GOT3 (cell line): ENCODE data around the gene KRTAP9-8.
"Not testable (repeated sequence)": the region's sequence is repeated elsewhere in the genome, so short reads cannot be mapped to it uniquely, and the experiment has no call there.

Experiments
- DNase-seq: peaks from one replicate; lab custom pipeline; 2025; ENCODE audit warnings: mixed read lengths; lab: John Stamatoyannopoulos, UW

The KRTAP9-8 gene

GRCh38 chr17:41237949-41238437 lies at the start of gene KRTAP9-8:
Gene KRTAP9-8 (plus strand): TSS chr17:41237999. CDS start chr17:41238052, 53 bp downstream.
- not testable (repeated sequence) for DNase-seq

DNA sequence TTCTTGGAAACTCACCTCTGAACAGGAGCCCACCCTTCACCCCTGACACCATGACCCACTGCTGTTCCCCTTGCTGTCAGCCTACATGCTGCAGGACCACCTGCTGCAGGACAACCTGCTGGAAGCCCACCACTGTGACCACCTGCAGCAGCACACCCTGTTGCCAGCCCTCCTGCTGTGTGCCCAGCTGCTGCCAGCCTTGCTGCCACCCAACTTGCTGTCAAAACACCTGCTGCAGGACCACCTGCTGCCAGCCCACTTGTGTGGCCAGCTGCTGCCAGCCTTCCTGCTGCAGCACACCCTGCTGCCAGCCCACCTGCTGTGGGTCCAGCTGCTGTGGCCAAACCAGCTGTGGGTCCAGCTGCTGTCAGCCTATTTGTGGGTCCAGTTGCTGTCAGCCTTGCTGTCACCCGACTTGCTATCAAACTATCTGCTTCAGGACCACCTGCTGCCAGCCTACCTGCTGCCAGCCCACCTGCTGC lies 47.9 kb upstream of the KRTAP9-8 start, which contains the start of gene KRTAP9-1:
Gene KRTAP9-1, plus strand, starts transcription at position 51 of the 482 bp plus-strand sequence. Its CDS starts 0 bp downstream, at position 51.
- DNase-seq = not testable (repeated sequence)

DNA sequence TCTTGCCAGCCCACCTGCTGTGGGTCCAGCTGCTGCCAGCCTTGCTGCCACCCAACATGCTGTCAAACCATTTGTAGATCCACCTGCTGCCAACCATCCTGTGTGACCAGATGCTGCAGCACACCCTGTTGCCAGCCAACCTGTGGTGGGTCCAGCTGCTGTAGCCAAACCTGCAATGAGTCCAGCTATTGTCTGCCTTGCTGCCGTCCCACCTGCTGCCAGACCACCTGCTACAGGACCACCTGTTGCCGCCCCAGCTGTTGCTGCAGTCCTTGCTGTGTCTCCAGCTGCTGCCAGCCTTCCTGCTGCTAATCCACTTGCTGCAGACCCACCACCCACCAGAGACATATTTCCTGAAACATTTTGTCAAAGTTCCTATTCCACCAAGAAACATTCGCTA lies 47.5 kb upstream of the KRTAP9-8 start:
- no peak for DNase-seq

GRCh38 chr17:41196068-41196467 lies 41.7 kb upstream of the KRTAP9-8 start:
- no peak for DNase-seq

- no peak for DNase-seq
Observed at GRCh38 chr17:41199421-41200078, 38.2 kb upstream of the KRTAP9-8 start.

GRCh38 chr17:41211845-41212466 lies 25.8 kb upstream of the KRTAP9-8 start:
- no peak for DNase-seq

DNA sequence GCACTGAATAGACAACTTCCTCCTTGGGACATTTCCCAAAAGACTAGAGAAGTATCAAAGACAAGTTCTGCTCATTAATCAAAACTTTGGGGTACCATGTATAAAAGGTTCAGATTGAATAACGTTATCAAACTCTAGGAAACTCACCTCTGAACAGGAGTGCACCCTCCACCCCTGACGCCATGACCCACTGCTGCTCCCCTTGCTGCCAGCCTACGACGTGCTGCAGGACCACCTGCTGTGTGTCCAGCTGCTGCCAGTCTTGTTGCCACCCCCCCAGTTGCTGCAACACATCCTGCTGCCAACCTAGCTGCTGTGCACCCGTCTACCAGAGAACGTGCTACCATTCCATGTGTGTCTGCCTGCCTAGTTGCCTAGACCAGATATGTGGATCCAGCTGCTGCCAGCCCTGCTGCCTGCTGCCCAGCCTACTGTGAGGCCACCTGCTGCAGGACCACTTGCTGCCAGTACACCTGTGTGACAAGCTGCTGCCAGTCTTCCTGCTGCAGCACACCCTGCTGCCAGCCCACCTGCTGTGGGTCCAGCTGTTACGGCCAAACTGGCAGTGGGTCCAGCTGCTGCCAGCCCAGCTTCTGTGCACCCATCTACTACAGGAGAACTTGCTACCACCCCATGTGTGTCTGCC lies 25.2 kb upstream of the KRTAP9-8 start:
- DNase-seq = no peak

DNA sequence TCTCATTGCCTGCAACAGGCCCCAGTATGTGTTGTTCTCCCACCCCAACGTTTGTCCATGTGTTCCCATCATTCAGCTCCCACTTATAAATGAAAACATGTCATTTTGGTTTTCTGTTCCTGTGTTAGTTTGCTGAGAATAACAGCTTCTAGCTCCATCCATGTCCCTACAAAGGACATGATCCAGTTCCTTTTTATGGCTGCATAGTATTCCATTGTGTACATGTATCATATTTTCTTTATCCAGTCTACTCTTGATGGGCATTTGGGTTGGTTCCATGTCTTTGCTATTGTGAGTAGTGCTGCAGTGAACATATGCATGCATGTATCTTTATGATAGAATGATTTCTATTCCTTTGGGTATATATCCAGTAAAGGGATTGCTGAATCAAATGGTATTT lies 22.1 kb upstream of the KRTAP9-8 start:
- no peak for DNase-seq

GRCh38 chr17:41223821-41224220 lies 14.0 kb upstream of the KRTAP9-8 start:
- no peak for DNase-seq

DNA sequence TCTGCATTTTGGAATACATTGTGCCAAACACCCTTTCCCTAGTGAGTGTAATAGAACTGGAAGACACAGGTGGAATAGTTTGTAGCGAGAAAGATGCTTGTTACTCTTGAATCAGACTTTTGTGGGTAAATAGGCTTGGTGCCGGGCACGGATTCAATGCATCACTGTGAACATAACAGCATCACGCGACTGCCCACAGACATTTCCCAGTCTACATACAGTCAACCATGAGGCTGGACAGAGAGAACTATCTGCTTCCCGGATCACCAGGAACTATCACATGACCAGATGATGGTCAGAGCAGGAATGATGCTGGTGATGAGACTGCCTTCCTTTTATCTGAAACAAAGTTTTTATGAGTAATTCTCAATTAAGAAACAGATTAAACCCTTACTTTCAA lies 11.7 kb upstream of the KRTAP9-8 start:
- DNase-seq = no peak

- not testable (repeated sequence) for DNase-seq
Observed at GRCh38 chr17:41226598-41227095, 11.2 kb upstream of the KRTAP9-8 start, which contains the start of gene KRTAP9-2. Gene KRTAP9-2 (plus strand): TSS chr17:41226648. CDS start chr17:41226655, 7 bp downstream.

DNA sequence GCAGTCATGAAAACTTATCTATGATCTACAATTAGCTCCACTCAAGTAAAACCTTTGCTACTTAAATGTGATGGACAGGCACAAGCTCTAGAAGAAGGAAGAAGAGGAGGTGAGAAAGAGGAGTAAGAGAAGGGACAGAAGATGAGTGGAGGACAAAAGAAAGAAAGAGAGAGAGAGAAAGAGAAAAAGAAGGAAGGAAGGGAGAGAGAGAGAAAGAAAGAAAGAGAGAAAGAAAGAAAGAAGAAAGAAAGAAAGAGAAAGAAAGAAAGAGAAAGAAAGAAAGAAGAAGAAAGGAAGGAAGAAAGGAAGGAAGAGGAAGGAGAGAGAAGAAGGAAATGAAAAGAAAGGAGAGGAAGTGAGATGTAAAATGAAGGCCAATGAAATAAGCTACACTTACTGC lies 7.7 kb upstream of the KRTAP9-8 start:
- DNase-seq = no peak

DNA sequence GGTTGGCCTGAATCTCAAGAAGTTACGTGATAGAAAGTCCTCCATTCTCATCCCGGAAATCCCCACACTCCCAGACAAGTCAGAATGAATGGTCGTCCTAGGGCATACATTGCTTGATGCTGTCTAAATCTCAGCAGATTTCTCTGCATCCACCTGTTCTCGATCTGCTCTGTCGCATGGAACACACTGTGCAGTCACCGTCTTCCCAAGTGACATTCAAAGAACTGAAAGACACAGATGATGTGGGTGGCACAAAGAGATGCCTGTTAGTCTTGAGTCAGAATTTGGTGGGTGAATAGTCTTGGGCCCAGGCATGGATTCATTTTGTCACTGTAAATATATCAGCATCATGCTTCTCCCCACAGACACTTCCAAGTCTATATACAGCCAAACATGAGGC lies 6.1 kb upstream of the KRTAP9-8 start:
- DNase-seq = no peak

DNA sequence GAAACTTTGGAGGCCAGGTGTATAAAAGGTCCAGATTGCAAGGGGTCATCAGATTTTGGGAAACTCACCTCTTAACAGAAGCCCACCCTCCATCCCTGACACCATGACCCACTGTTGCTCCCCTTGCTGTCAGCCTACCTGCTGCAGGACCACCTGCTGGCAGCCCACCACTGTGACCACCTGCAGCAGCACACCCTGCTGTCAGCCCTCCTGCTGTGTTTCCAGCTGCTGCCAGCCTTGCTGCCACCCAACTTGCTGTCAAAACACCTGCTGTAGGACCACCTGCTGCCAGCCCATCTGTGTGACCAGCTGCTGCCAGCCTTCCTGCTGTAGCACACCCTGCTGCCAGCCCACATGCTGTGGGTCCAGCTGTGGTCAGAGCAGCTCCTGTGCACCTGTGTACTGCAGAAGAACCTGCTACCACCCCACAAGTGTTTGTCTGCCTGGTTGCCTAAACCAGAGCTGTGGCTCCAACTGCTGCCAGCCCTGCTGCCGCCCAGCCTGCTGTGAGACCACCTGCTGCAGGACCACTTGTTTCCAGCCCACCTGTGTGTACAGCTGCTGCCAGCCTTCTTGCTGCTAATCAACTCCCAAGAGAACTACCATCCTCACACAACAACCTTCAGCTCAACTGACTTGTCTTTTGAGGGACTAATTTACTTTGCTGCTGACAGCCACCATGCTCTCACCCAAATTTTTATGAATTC lies 5.2 kb upstream of the KRTAP9-8 start, which contains the start of gene KRTAP9-3:
Gene KRTAP9-3, plus strand, starts transcription at position 51 of the 707 bp plus-strand sequence. Its CDS starts 53 bp downstream, at position 104.
- DNase-seq = not testable (repeated sequence)

GRCh38 chr17:41237116-41237515 lies 683 bp upstream of the KRTAP9-8 start:
- DNase-seq = not testable (repeated sequence)

DNA sequence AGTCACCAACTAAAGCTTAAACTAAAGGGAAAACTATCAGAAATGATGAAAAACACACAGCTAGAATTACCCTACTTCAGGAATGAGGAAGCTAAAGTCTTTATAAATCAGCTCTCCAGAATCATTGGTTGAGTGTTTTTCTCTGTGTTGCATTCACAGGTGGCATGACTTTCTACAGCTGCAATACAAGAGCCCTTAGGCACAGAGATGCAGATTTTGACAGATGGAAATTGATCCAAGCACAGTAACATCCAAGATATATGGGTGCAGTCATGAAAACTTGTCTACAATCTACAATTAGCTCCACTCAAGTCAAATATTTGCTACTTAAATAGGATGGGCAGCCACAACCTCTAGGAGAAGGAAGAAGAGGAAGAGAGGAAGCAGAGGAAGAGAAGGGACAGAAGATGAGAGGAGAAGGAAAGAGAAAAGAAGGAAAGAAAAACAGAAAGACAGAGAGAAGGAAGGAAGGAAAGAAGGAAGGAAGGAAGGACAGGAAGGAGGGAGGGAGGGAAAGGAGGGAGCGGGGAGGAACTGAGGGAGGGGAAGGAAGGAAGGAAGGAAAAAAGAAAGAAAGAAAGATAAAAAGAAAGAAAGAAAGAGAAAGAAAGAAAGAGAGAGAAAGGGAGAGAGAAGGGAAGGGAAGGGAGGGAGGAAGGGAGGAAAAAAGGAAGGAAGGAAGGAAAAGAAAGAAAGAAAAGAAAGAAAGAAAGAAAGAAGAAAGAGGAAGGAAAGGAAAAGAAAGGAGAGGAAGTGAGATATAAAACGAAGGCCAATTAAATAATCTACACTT lies 9.4 kb downstream of the KRTAP9-8 start:
- DNase-seq = not testable (repeated sequence)

DNA sequence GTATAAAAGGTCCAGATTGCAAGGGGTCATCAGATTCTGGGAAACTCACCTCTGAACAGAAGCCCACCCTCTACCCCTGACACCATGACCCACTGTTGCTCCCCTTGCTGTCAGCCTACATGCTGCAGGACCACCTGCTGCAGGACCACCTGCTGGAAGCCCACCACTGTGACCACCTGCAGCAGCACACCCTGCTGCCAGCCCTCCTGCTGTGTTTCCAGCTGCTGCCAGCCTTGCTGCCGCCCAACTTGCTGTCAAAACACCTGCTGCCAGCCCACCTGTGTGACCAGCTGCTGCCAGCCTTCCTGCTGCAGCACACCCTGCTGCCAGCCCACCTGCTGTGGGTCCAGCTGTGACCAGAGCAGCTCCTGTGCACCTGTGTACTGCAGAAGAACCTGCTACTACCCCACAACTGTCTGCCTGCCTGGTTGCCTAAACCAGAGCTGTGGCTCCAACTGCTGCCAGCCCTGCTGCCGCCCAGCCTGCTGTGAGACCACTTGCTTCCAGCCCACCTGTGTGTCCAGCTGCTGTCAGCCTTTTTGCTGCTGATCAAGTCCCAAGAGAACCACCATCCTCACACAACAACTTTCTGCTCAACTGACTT lies 11.9 kb downstream of the KRTAP9-8 start, which contains the start of gene KRTAP9-4:
Gene KRTAP9-4, plus strand, starts transcription at position 51 of the 604 bp plus-strand sequence. Its CDS starts 34 bp downstream, at position 85.
- DNase-seq = not testable (repeated sequence)

DNA sequence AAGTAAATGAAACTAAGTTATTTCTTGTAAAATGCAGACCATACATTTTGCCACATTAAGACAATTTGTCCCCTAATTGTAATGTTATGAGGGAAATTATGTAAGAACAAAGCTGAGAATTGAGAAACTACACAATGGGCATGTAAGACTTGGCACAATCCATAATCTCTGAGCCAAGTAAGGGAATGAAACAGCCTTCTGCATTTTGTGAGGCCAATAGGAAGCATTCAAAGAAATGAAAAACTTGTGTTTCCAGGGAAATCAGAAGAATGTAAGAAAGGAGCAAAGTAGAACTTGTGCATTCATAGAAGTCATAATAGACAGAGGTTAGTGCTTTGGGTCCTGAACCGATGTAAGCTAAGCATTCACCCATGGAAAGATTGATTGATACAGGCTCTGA lies 13.5 kb downstream of the KRTAP9-8 start:
- no peak for DNase-seq

DNA sequence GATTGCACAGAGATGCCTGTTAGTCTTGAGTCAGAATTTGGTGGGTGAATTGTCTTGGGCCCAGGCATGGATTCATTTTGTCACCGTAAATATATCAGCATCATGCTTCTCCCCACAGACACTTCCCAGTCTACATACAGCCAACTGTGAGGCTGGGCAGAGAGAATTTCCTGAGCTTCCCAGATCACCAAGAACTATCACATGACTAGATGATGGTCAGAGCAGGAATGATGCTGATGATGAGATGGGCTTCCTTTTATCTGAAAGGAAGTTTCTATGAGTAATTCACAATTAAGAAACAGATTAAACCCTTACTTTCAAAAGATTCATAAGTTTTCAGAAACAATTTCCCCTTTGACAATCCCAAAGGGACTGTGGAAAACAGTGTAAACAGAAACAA lies 17.1 kb downstream of the KRTAP9-8 start:
- no peak for DNase-seq
